GM23248 (cell line): Measurements from ENCODE around the gene CCL22.

Experiments used
- EZH2 ChIP-seq: fragments of 200-600 bp; sonication (generic); IDR thresholded peaks from 2 replicates; pipeline ENCODE4 v1.6.1; 2018; ENCODE audit warnings: antibody characterized with exemption, mild to moderate bottlenecking; ENCODE audit not compliant: insufficient read depth, poor library complexity, severe bottlenecking
- EZH2phosphoT487 ChIP-seq: fragments of 200-600 bp; sonication (generic); IDR thresholded peaks from 2 replicates; pipeline ENCODE4 v1.6.1; 2018; ENCODE audit warnings: antibody characterized with exemption, moderate library complexity, mild to moderate bottlenecking, low read depth; ENCODE audit not compliant: insufficient read depth

- TF ChIP-seq EZH2phosphoT487 (no peak), EZH2 (no peak)
Measured at GRCh38 chr16:57355898-57356414, 2.6 kb upstream of the CCL22 start.
